Endodermal cell (in vitro differentiated cells): ENCODE data around the gene SFT2D1. TPM values are rescaled to one million over a fixed set of nuclear protein-coding genes. Genes with fewer than 3 reads are reported as not detected.

Source experiments
- DNase-seq: peaks from one replicate; pipeline ENCODE4 v3.0.0-alpha.2; 2017
- H3K27ac ChIP-seq: 2 replicates; pipeline ENCODE4 v1.5.1; 2013; ENCODE audit warnings: mild to moderate bottlenecking, low read depth, low read length, moderate library complexity
- H3K27me3 ChIP-seq: 2 replicates; pipeline ENCODE4 v1.6.1; 2013; ENCODE audit warnings: mild to moderate bottlenecking, low read length, moderate library complexity; ENCODE audit not compliant: insufficient read depth, control insufficient read depth, poor library complexity, severe bottlenecking
- H3K36me3 ChIP-seq: 2 replicates; pipeline ENCODE4 v1.7.0; 2013; ENCODE audit warnings: mild to moderate bottlenecking, low read length, moderate library complexity; ENCODE audit not compliant: control insufficient read depth, insufficient read depth
- H3K4me1 ChIP-seq: one replicate; pipeline ENCODE4 v1.7.0; 2013; ENCODE audit warnings: low read length; ENCODE audit not compliant: control insufficient read depth, insufficient read depth
- H3K4me3 ChIP-seq: 2 replicates; pipeline ENCODE4 v1.5.1; 2013; ENCODE audit warnings: mild to moderate bottlenecking, low read length, moderate library complexity
- H3K9ac ChIP-seq: 2 replicates; pipeline ENCODE4 v1.6.1; 2013; ENCODE audit warnings: mild to moderate bottlenecking, low read length, moderate library complexity; ENCODE audit not compliant: poor library complexity, severe bottlenecking; ENCODE audit errors: extremely low read depth
- H3K9me3 ChIP-seq: 2 replicates; pipeline ENCODE4 v1.6.1; 2013; ENCODE audit warnings: mild to moderate bottlenecking, low read length, moderate library complexity; ENCODE audit not compliant: control insufficient read depth
- H3K27ac Mint-ChIP-seq: 2 replicates; pipeline ENCODE4 v1.8.0; 2020; ENCODE audit warnings: mixed read lengths
- H3K27me3 Mint-ChIP-seq: 2 replicates; pipeline ENCODE4 v1.8.0; 2021; ENCODE audit warnings: mild to moderate bottlenecking, mixed read lengths; ENCODE audit not compliant: insufficient read depth
- H3K36me3 Mint-ChIP-seq: 2 replicates; pipeline ENCODE4 v1.8.0; 2020; ENCODE audit warnings: low read depth, mixed read lengths
- H3K4me1 Mint-ChIP-seq: 2 replicates; pipeline ENCODE4 v1.8.0; 2020; ENCODE audit warnings: mixed read lengths
- H3K4me3 Mint-ChIP-seq: 2 replicates; pipeline ENCODE4 v1.8.0; 2020; ENCODE audit warnings: mild to moderate bottlenecking, moderate library complexity, mixed read lengths
- H3K9me3 Mint-ChIP-seq: 2 replicates; pipeline ENCODE4 v1.8.0; 2020; ENCODE audit warnings: mild to moderate bottlenecking, mixed read lengths
- WGBS, 2 experiments: methylation state at CpG; one replicate each; pipeline versions ENCODE4 v1.1.5 to v1.1.7; 2013; ENCODE audit warnings: missing lambda C conversion rate in 2 of 2, mixed read lengths in 1 of 2; ENCODE audit not compliant: insufficient coverage in 1 of 2, insufficient read length in 1 of 2; 5-methylcytosine and 5-hydroxymethylcytosine counted together
- total RNA-seq, 2 donors: library from RNA; stranded (reverse); fragmentation: NEBNext Ultra II Directional in 1 of 2; extraction: Animal tissue kit (Norgen Biotek cat#: 25700) in 1 of 2; gene quantifications; 2 replicates in 1 of 2; 3 replicates in 1 of 2; pipeline ENCODE4 v1.2.1, GENCODE V29; 2021
- TF ChIP-seq, protein P1 (sequence below): fragments of 200-600 bp; sonication (generic); conservative IDR thresholded peaks from 2 replicates; pipeline ENCODE4 v1.5.0; 2021; ENCODE audit warnings: antibody characterized with exemption, mild to moderate bottlenecking

The SFT2D1 gene
- total RNA-seq, 2 donors from 2014 or later: 42.4 to 53.9 TPM

DNA sequence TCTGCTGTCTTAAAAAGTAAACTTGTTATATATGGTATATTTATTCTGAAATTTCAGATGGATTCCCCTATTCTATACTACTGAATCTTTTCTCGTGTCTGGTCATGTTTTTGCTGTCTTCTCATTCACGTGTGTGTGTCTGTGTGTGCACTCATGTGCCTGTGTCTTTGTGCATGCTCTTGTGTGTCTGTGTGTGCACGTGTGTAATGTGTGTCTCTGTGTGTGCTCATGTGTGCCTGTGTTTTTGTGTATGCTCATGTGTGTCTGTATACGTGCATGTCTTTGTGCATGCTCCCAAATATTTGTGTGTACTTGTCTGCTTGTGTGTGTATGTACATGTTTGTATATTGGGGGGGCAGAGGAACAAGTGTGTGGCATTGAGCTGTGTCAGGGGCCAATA is 68.2 kb downstream of the SFT2D1 start:
- no peak for DNase-seq
- Histone ChIP-seq H3K27ac (no peak overlapping the region), H3K9ac (no peak overlapping the region), H3K9me3 (no peaks in the 10 kb centered on the region), H3K4me3 (no peak overlapping the region), H3K36me3 (no peaks in the 10 kb centered on the region), H3K4me1 (no peaks in the 10 kb centered on the region), H3K27me3 (peaks cover 4% of the 10 kb centered on the region)
- Mint-ChIP-seq H3K36me3 (no peaks in the 10 kb centered on the region), H3K9me3 (no peaks in the 10 kb centered on the region), H3K4me3 (no peak overlapping the region), H3K4me1 (peaks cover 1% of the 10 kb centered on the region), H3K27me3 (peaks cover 48% of the 10 kb centered on the region), H3K27ac (no peak overlapping the region)
- TF ChIP-seq, protein P1, sequence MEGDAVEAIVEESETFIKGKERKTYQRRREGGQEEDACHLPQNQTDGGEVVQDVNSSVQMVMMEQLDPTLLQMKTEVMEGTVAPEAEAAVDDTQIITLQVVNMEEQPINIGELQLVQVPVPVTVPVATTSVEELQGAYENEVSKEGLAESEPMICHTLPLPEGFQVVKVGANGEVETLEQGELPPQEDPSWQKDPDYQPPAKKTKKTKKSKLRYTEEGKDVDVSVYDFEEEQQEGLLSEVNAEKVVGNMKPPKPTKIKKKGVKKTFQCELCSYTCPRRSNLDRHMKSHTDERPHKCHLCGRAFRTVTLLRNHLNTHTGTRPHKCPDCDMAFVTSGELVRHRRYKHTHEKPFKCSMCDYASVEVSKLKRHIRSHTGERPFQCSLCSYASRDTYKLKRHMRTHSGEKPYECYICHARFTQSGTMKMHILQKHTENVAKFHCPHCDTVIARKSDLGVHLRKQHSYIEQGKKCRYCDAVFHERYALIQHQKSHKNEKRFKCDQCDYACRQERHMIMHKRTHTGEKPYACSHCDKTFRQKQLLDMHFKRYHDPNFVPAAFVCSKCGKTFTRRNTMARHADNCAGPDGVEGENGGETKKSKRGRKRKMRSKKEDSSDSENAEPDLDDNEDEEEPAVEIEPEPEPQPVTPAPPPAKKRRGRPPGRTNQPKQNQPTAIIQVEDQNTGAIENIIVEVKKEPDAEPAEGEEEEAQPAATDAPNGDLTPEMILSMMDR: no peak
- WGBS, 2 experiments: 88 to 90% methylated on average over 2 to 4 of the region's 4 CpGs

DNA sequence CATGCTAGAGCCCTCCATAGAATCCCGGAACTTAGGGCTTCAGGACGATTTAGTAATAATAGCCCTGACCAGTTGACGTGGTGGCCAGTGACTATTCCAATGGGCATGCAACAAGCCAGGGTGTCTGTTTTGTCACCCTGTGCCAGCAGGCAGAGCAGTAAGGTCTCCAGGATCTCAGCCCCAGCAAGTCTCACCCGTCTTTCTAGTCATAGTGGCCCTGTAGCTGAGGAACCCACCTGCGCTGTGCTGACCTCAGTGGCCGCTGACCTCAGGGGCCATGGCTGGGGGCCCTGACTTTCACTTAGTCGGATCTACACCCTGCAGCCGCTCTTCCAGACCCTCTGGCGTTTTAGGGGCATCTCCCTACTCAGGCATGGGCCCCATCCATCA is 71.0 kb downstream of the SFT2D1 start:
- Mint-ChIP-seq H3K4me3 (no peak overlapping the region), H3K4me1 (peaks cover 20% of the 10 kb centered on the region), H3K27me3 (peaks cover 58% of the 10 kb centered on the region), H3K27ac (no peak overlapping the region), H3K36me3 (no peaks in the 10 kb centered on the region), H3K9me3 (no peaks in the 10 kb centered on the region)
- H3K4me3 ChIP-seq: no peak overlapping the region
- H3K9ac ChIP-seq: no peak overlapping the region
- peaks cover 15% of the 10 kb centered on the region for H3K27me3 ChIP-seq
- no peak overlapping the region for H3K27ac ChIP-seq
- TF ChIP-seq, protein P1: no peak
- no peaks in the 10 kb centered on the region for H3K36me3 ChIP-seq
- H3K9me3 ChIP-seq: no peaks in the 10 kb centered on the region
- no peaks in the 10 kb centered on the region for H3K4me1 ChIP-seq
- WGBS, 2 experiments: 93 to 97% methylated on average over 7 to 9 of the region's 9 CpGs
- DNase-seq: no peak

DNA sequence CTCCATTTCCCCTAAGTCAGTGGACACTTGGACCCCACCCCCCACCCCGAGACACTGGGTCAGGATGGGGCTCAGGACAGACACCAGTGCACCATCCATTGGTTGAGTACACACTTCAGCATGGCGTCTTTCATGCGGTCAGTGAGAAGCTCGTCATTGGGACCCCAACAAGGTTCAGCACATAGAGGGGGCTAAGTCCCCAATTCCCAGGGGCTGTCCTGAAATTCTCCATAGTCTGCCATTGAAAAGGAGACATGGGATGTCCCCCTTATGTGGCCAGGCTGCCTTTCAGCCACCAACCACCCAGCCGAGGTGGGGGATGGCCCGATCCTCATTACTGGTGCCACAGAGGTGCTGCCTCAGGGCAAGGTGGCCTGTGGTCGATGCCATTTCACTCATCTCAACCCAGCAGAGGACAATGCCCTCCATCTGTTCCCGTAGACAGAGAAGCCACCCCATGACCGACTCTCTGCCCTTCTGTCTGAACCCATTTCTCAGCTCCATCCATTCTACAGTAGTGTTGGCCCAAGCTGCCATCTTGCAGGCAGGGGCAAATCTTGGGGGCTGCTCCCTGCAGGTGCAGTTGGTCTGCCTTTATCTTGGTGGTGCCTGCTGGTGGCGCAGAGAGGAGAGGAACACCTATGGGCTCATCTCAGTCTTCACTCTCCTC is 71.5 kb downstream of the SFT2D1 start:
- Mint-ChIP-seq H3K4me3 (no peak overlapping the region), H3K9me3 (no peaks in the 10 kb centered on the region), H3K4me1 (peaks cover 20% of the 10 kb centered on the region), H3K27me3 (peaks cover 54% of the 10 kb centered on the region), H3K27ac (no peak overlapping the region), H3K36me3 (no peaks in the 10 kb centered on the region)
- TF ChIP-seq, protein P1: no peak
- no peak overlapping the region for H3K27ac ChIP-seq
- H3K27me3 ChIP-seq: peaks cover 15% of the 10 kb centered on the region
- no peak overlapping the region for H3K9ac ChIP-seq
- no peaks in the 10 kb centered on the region for H3K4me1 ChIP-seq
- 89 to 91% methylated on average over 8 to 10 of the region's 10 CpGs for WGBS, 2 experiments
- no peaks in the 10 kb centered on the region for H3K9me3 ChIP-seq
- H3K36me3 ChIP-seq: no peaks in the 10 kb centered on the region
- DNase-seq: no peak
- no peak overlapping the region for H3K4me3 ChIP-seq

Other genes with a start within 250 kb of the SFT2D1 start
- 1 to 10 TPM; 2.3 TPM for gene TBXT, start 174.7 kb downstream of the SFT2D1 start, total RNA-seq
- gene PRR18, start 34.2 kb downstream of the SFT2D1 start, total RNA-seq: under 1 TPM; 0.09 to 0.42 TPM
- 1 to 10 TPM; 8.2 to 8.7 TPM for gene MPC1, start 40.4 kb upstream of the SFT2D1 start, total RNA-seq
- 1 to 10 TPM in 1 of 2 donors, under 1 TPM in 1; 0.80 to 2.5 TPM for gene RAMACL, start 244.1 kb upstream of the SFT2D1 start, total RNA-seq